Measurements from ENCODE around the gene SIGLEC9. TPM values are rescaled to one million over a fixed set of nuclear protein-coding genes. Genes with fewer than 3 reads are reported as not detected.

The SIGLEC9 gene
- total and polyA plus RNA-seq, 2 experiments from 2014 or later = not detected

GRCh38 chr19:51083181-51083580, 41.5 kb upstream of the SIGLEC9 start:
- in situ Hi-C loops (cut with MboI) = no loop called here
- Histone ChIP-seq H3K36me3 (ENCODE audit: low read depth) (no peaks in the 10 kb centered on the region), H4K20me1 (ENCODE audit: insufficient read depth) (no peaks in the 10 kb centered on the region), H3K4me2 (ENCODE audit: unreplicated experiment) (no peak overlapping the region), H3K9me2 (ENCODE audit: insufficient read depth) (no peaks in the 10 kb centered on the region), H2AFZ (no peak overlapping the region), H3K27ac (no peak overlapping the region), H3K9me3 (ENCODE audit: low read depth) (no peaks in the 10 kb centered on the region), H3K9ac (no peak overlapping the region), H3F3A (ENCODE audit: insufficient read depth) (no peaks in the 10 kb centered on the region), H3K4me1 (ENCODE audit: insufficient read depth) (no peaks in the 10 kb centered on the region), H3K79me2 (ENCODE audit: insufficient read depth) (no peaks in the 10 kb centered on the region), H3K4me3 (no peak overlapping the region), H3K27me3 (replicated peaks; ENCODE audit: insufficient read depth) (no peaks in the 10 kb centered on the region)
- no peak for TF ChIP-seq EZH2phosphoT487 (IDR thresholded peaks at IDR 0.05; ENCODE audit: insufficient read depth, low read depth)
- TF ChIP-seq EZH2 (IDR thresholded peaks at IDR 0.05; ENCODE audit: insufficient read depth, poor library complexity, severe bottlenecking) = no peak
- 1% methylated on average over 4 of the region's 4 CpGs; no CpG with 5 or more reads in 1 of the 2 experiments for WGBS, 2 experiments (ENCODE audit: low coverage in 1 of 2, low lambda C conversion rate in 2 of 2, missing lambda C conversion rate in 2 of 2)
- no peak for DNase-seq

GRCh38 chr19:51083783-51084182, 40.9 kb upstream of the SIGLEC9 start:
- H3K79me2 ChIP-seq (ENCODE audit: insufficient read depth) = no peaks in the 10 kb centered on the region
- no peak overlapping the region for H3K4me2 ChIP-seq (ENCODE audit: unreplicated experiment)
- H3K36me3 ChIP-seq (ENCODE audit: low read depth) = no peaks in the 10 kb centered on the region
- no peak for TF ChIP-seq EZH2phosphoT487 (IDR thresholded peaks at IDR 0.05; ENCODE audit: insufficient read depth, low read depth)
- no peak for TF ChIP-seq EZH2 (IDR thresholded peaks at IDR 0.05; ENCODE audit: insufficient read depth, poor library complexity, severe bottlenecking)
- no peaks in the 10 kb centered on the region for H3K9me2 ChIP-seq (ENCODE audit: insufficient read depth)
- no peak overlapping the region for H3K4me3 ChIP-seq
- H3K4me1 ChIP-seq (ENCODE audit: insufficient read depth) = no peaks in the 10 kb centered on the region
- H3K9ac ChIP-seq = no peak overlapping the region
- WGBS, 2 experiments (ENCODE audit: low coverage in 1 of 2, low lambda C conversion rate in 2 of 2, missing lambda C conversion rate in 2 of 2) = 59 to 63% methylated on average over 10 to 14 of the region's 14 CpGs
- no peak for DNase-seq
- H4K20me1 ChIP-seq (ENCODE audit: insufficient read depth) = no peaks in the 10 kb centered on the region
- no peak overlapping the region for H2AFZ ChIP-seq
- no peaks in the 10 kb centered on the region for H3F3A ChIP-seq (ENCODE audit: insufficient read depth)
- no peaks in the 10 kb centered on the region for H3K27me3 ChIP-seq (replicated peaks; ENCODE audit: insufficient read depth)
- H3K9me3 ChIP-seq (ENCODE audit: low read depth) = no peaks in the 10 kb centered on the region
- in situ Hi-C loops (cut with MboI) = no loop called here
- H3K27ac ChIP-seq = no peak overlapping the region

DNA sequence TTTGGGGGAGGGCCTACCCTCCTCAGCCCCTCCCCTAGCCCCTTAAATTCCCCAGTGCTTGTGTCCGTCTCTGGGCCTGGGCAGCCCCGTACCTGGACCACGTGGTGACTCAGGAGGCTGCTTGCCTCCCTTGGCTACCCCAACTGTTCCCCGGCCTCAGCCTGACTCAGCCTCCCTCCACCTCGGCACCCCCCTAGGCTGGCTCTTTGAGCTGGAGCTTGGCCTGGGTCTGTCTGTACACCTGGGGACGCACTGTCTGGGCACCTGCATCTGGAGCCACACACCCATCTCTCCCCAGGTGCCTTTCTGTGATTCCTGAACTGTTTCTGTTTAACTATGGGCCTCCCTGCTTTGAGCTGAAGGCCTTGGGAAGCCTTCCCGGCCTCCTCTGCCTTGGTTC, 40.2 kb upstream of the SIGLEC9 start:
- TF ChIP-seq EZH2 (IDR thresholded peaks at IDR 0.05; ENCODE audit: insufficient read depth, poor library complexity, severe bottlenecking) = no peak
- TF ChIP-seq EZH2phosphoT487 (IDR thresholded peaks at IDR 0.05; ENCODE audit: insufficient read depth, low read depth) = no peak
- in situ Hi-C loops (cut with MboI) = no loop called here
- Histone ChIP-seq H3K27me3 (replicated peaks; ENCODE audit: insufficient read depth) (no peaks in the 10 kb centered on the region), H3K27ac (no peak overlapping the region), H3K9me2 (ENCODE audit: insufficient read depth) (no peaks in the 10 kb centered on the region), H3F3A (ENCODE audit: insufficient read depth) (no peaks in the 10 kb centered on the region), H3K9ac (no peak overlapping the region), H4K20me1 (ENCODE audit: insufficient read depth) (no peaks in the 10 kb centered on the region), H3K79me2 (ENCODE audit: insufficient read depth) (no peaks in the 10 kb centered on the region), H3K4me3 (no peak overlapping the region), H2AFZ (no peak overlapping the region), H3K9me3 (ENCODE audit: low read depth) (no peaks in the 10 kb centered on the region), H3K4me2 (ENCODE audit: unreplicated experiment) (no peak overlapping the region), H3K4me1 (ENCODE audit: insufficient read depth) (no peaks in the 10 kb centered on the region), H3K36me3 (ENCODE audit: low read depth) (no peaks in the 10 kb centered on the region)
- DNase-seq = no peak
- 55 to 65% methylated on average over 5 to 7 of the region's 7 CpGs for WGBS, 2 experiments (ENCODE audit: low coverage in 1 of 2, low lambda C conversion rate in 2 of 2, missing lambda C conversion rate in 2 of 2)

DNA sequence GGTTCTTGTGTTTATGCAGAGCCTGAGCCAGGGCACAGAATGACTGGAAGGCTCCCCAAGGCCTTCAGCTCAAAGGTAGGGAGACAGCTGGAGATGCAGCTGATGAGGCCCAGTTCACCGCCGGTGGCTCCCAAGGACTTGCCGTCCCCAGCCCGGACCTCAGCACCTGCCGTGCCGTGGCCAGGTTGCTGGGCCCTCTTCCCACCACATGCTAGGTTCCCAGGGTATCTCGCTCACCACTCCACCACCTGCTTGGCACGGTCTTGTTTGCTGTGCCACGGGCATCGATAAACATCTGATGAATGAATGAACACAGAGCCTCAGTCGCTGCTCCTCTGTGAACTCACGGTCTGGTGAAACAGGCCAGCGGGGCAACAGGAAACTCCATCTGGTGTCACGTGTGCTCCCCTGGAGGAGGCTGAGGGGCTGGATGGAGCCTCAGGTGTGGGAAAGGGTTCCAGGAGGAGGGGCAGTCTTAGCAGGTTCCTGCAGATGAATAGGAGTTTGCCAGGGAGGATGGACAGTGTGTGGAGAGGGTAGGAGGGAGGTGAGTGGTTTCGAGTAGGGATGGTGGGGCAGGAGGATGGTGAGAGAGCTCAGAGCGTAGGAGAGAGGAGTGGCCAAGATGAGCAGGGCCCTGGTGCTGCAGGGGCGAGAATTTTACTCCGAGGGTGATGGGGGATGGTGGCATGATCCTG, 38.4 kb upstream of the SIGLEC9 start:
- Histone ChIP-seq H3K27ac (no peak overlapping the region), H3K4me2 (ENCODE audit: unreplicated experiment) (no peak overlapping the region), H3K36me3 (ENCODE audit: low read depth) (no peaks in the 10 kb centered on the region), H2AFZ (no peak overlapping the region), H3K9ac (no peak overlapping the region), H4K20me1 (ENCODE audit: insufficient read depth) (no peaks in the 10 kb centered on the region), H3K79me2 (ENCODE audit: insufficient read depth) (no peaks in the 10 kb centered on the region), H3K27me3 (replicated peaks; ENCODE audit: insufficient read depth) (no peaks in the 10 kb centered on the region), H3K4me1 (ENCODE audit: insufficient read depth) (no peaks in the 10 kb centered on the region), H3F3A (ENCODE audit: insufficient read depth) (no peaks in the 10 kb centered on the region), H3K4me3 (no peak overlapping the region), H3K9me3 (ENCODE audit: low read depth) (no peaks in the 10 kb centered on the region), H3K9me2 (ENCODE audit: insufficient read depth) (no peaks in the 10 kb centered on the region)
- no peak for TF ChIP-seq EZH2 (IDR thresholded peaks at IDR 0.05; ENCODE audit: insufficient read depth, poor library complexity, severe bottlenecking)
- TF ChIP-seq EZH2phosphoT487 (IDR thresholded peaks at IDR 0.05; ENCODE audit: insufficient read depth, low read depth) = no peak
- DNase-seq = no peak
- WGBS, 2 experiments (ENCODE audit: low coverage in 1 of 2, low lambda C conversion rate in 2 of 2, missing lambda C conversion rate in 2 of 2) = 62 to 69% methylated on average over 16 to 18 of the region's 18 CpGs
- in situ Hi-C loops (cut with MboI) = no loop called here

All from GM23248 (cell line).